Duodenal mucosa (tissue), 2 donors: ENCODE data around the gene KIF6.
"Not testable (repeated sequence)": the region's sequence is repeated elsewhere in the genome, so short reads cannot be mapped to it uniquely, and the experiment has no call there.

Experiments used
- H3K27ac ChIP-seq: one replicate; pipeline ENCODE4 v1.7.0; 2013; ENCODE audit warnings: low read depth, low read length
- H3K27me3 ChIP-seq, 2 donors: one replicate each; pipeline ENCODE4 v1.7.0; 2013; ENCODE audit warnings: low read length in 2 of 2, control low read depth in 1 of 2; ENCODE audit not compliant: insufficient read depth in 2 of 2, control insufficient read depth in 1 of 2
- H3K36me3 ChIP-seq, 2 donors: one replicate each; pipeline ENCODE4 v1.7.0; 2013; ENCODE audit warnings: low read length in 2 of 2, control low read depth in 1 of 2; ENCODE audit not compliant: insufficient read depth in 2 of 2, control insufficient read depth in 1 of 2
- H3K4me1 ChIP-seq, 2 donors: one replicate each; pipeline ENCODE4 v1.7.0; 2013; ENCODE audit warnings: low read length in 2 of 2, control low read depth in 1 of 2; ENCODE audit not compliant: insufficient read depth in 2 of 2, control insufficient read depth in 1 of 2
- H3K4me3 ChIP-seq, 2 donors: one replicate each; pipeline ENCODE4 v1.7.0; 2013; ENCODE audit warnings: low read length in 2 of 2, low read depth in 1 of 2
- H3K9ac ChIP-seq, 2 donors: one replicate each; pipeline ENCODE4 v1.7.0; 2013; ENCODE audit warnings: low read length in 2 of 2, low read depth in 1 of 2
- H3K9me3 ChIP-seq, 2 donors: one replicate each; pipeline ENCODE4 v1.7.0; 2013; ENCODE audit warnings: low read length in 2 of 2, control low read depth in 1 of 2; ENCODE audit not compliant: control insufficient read depth in 1 of 2

The KIF6 gene

GRCh38 chr6:39515471-39515870, 209.7 kb downstream of the KIF6 start:
- H3K9ac ChIP-seq = no peak overlapping the region

GRCh38 chr6:39515006-39515405, 210.2 kb downstream of the KIF6 start:
- Histone ChIP-seq H3K27me3 (peaks cover 0 to 4% of the 10 kb centered on the region in 2 donors), H3K9ac (no peak overlapping the region), H3K27ac (no peak overlapping the region), H3K4me3 (no peak overlapping the region), H3K36me3 (no peaks in the 10 kb centered on the region), H3K9me3 (no peaks in the 10 kb centered on the region), H3K4me1 (no peaks in the 10 kb centered on the region)

More at GRCh38 chr6:39515471-39515870, 209.7 kb downstream of the KIF6 start:
- Histone ChIP-seq H3K4me3 (no peak overlapping the region), H3K4me1 (no peaks in the 10 kb centered on the region), H3K27ac (no peak overlapping the region), H3K36me3 (no peaks in the 10 kb centered on the region), H3K9me3 (no peaks in the 10 kb centered on the region), H3K27me3 (peaks cover 0 to 4% of the 10 kb centered on the region in 2 donors)

GRCh38 chr6:39509831-39510230, 215.4 kb downstream of the KIF6 start:
- not testable (repeated sequence) for H3K27me3 ChIP-seq, H3K36me3 ChIP-seq, H3K4me3 ChIP-seq

GRCh38 chr6:39508515-39508914, 216.7 kb downstream of the KIF6 start:
- H3K4me1 ChIP-seq = no peaks in the 10 kb centered on the region

More at GRCh38 chr6:39509831-39510230, 215.4 kb downstream of the KIF6 start:
- H3K9ac ChIP-seq, H3K27ac ChIP-seq, H3K9me3 ChIP-seq, H3K4me1 ChIP-seq: not testable (repeated sequence)

GRCh38 chr6:39507331-39507998, 217.7 kb downstream of the KIF6 start:
- H3K4me3 ChIP-seq = no peak overlapping the region
- no peaks in the 10 kb centered on the region for H3K4me1 ChIP-seq
- no peaks in the 10 kb centered on the region for H3K27me3 ChIP-seq
- no peak overlapping the region for H3K27ac ChIP-seq
- H3K9me3 ChIP-seq = peaks cover 0 to 4% of the 10 kb centered on the region in 2 donors
- H3K36me3 ChIP-seq = no peaks in the 10 kb centered on the region
- no peak overlapping the region for H3K9ac ChIP-seq

More at GRCh38 chr6:39508515-39508914, 216.7 kb downstream of the KIF6 start:
- no peak overlapping the region for H3K27ac ChIP-seq
- no peaks in the 10 kb centered on the region for H3K9me3 ChIP-seq
- no peaks in the 10 kb centered on the region for H3K36me3 ChIP-seq
- no peak overlapping the region for H3K9ac ChIP-seq
- H3K27me3 ChIP-seq = no peaks in the 10 kb centered on the region
- H3K4me3 ChIP-seq = no peak overlapping the region

GRCh38 chr6:39502362-39502955, 222.7 kb downstream of the KIF6 start:
- not testable (repeated sequence) for H3K27ac ChIP-seq, H3K36me3 ChIP-seq, H3K9me3 ChIP-seq, H3K9ac ChIP-seq, H3K4me3 ChIP-seq, H3K27me3 ChIP-seq, H3K4me1 ChIP-seq

GRCh38 chr6:39499053-39499452, 226.2 kb downstream of the KIF6 start:
- Histone ChIP-seq H3K4me3 (no peak overlapping the region), H3K36me3 (no peaks in the 10 kb centered on the region), H3K9me3 (peaks cover 6% of the 10 kb centered on the region in 2 donors), H3K4me1 (no peaks in the 10 kb centered on the region), H3K27ac (no peak overlapping the region), H3K9ac (no peak overlapping the region), H3K27me3 (peaks cover 2 to 4% of the 10 kb centered on the region in 2 donors)

- Histone ChIP-seq H3K4me3 (no peak overlapping the region), H3K9ac (no peak overlapping the region), H3K27ac (no peak overlapping the region), H3K36me3 (no peaks in the 10 kb centered on the region), H3K4me1 (no peaks in the 10 kb centered on the region), H3K27me3 (peaks cover 2 to 4% of the 10 kb centered on the region in 2 donors), H3K9me3 (peaks cover 6% of the 10 kb centered on the region in 2 donors)
Observed at GRCh38 chr6:39498096-39498495, 227.1 kb downstream of the KIF6 start.

GRCh38 chr6:39496915-39497314, 228.3 kb downstream of the KIF6 start:
- Histone ChIP-seq H3K9ac (no peak overlapping the region), H3K27ac (no peak overlapping the region), H3K9me3 (peaks cover 0 to 6% of the 10 kb centered on the region in 2 donors), H3K4me3 (no peak overlapping the region), H3K36me3 (no peaks in the 10 kb centered on the region), H3K4me1 (no peaks in the 10 kb centered on the region), H3K27me3 (peaks cover 2 to 4% of the 10 kb centered on the region in 2 donors)

GRCh38 chr6:39496456-39496855, 228.8 kb downstream of the KIF6 start:
- peaks cover 2 to 4% of the 10 kb centered on the region in 2 donors for H3K27me3 ChIP-seq
- H3K27ac ChIP-seq = no peak overlapping the region
- H3K9me3 ChIP-seq = peaks cover 0 to 1% of the 10 kb centered on the region in 2 donors
- no peaks in the 10 kb centered on the region for H3K36me3 ChIP-seq
- H3K4me3 ChIP-seq = no peak overlapping the region
- H3K4me1 ChIP-seq = no peaks in the 10 kb centered on the region
- no peak overlapping the region for H3K9ac ChIP-seq
